HG02840 (cell line): ENCODE data around the gene DTD1.

Source experiments
- ATAC-seq: cut with Tn5 transposase; IDR thresholded peaks from one replicate; pipeline ENCODE4 v1.9.1; 2021; ENCODE audit warnings: mild to moderate bottlenecking, moderate library complexity, moderate number of reproducible peaks; ENCODE audit not compliant: unreplicated experiment, low FRiP score

DTD1 gene

DNA sequence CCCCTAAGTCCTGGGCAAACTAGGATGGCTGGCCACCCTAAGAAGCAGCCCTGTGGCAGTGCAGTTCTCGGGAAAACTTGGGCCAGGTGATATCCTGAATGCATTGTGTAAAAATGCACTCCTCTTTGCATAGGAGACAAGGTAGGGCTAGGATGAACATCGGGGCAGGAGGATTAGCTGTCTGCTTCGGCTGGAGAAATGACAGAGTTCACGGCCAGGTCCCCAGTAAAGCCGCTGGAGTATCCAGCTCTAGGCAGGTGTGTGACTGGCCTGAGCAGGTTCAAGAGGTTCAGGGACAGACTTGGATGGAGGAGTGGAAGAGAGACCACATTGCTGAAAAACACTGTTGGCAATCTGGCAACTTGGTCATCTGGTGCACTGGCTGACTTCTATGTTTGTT is 26.4 kb downstream of the DTD1 start:
- ATAC-seq = no peak

- no peak for ATAC-seq
Observed at GRCh38 chr20:18615020-18615650, 27.3 kb downstream of the DTD1 start.

- ATAC-seq = no peak
Observed at GRCh38 chr20:18621004-18621403, 33.1 kb downstream of the DTD1 start.

- no peak for ATAC-seq
Observed at GRCh38 chr20:18623156-18623910, 35.5 kb downstream of the DTD1 start.

DNA sequence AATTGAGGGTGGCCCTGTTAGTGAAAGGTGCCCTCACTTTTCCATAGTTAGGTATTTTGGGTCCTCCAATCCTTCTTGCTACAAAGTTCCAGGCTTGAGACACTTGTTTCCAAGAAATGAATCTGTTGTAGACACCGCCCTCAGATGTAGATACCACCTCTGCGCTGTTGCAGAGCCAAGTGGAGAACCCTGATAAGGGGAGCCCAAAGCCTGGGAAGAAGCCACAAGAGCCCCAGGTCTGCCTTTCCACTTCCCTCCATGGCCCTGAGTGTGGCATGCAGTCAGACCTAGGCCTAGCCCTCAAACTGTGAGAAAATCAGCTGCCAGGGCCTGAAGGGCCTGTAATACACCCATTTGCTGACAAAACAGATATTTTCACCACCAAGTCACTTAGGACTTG is 37.1 kb downstream of the DTD1 start:
- ATAC-seq = no peak

DNA sequence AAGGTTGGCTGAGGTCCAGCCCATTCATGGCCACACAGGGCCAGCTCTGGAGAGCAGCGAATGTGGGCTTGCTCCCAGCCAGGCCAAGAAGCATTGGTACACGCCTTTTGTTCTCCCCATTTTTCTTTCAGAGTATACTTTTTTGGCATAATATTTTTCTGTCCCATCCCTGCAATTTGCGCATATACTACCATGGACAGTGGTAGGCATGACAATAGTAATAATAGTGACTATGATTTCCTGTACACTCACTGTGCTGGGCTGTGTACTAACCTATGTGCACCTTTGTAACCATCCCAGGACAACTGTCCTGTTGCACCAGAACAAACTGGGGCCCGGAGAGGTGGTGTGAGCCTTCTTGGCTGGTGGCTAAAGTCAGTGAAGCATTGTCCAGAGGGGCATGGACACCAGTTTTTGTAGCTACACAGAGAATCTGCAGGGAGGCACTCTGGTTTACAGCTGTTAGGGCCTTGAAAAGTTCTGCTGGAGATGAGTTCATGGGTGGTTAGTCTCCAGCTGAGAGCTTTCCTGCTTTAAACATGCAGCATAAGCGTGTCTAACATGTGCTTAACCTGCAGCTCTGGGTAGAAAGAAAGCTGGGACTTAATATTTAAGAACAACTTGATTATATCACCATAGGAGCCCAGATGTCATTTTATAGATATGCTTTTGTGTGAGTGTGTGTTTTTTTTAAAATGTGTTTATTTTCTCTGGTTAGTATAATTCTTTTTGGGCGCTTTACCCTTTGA is 38.2 kb downstream of the DTD1 start:
- ATAC-seq = no peak

- ATAC-seq = no peak
Observed at GRCh38 chr20:18628330-18628920, 40.6 kb downstream of the DTD1 start.

DNA sequence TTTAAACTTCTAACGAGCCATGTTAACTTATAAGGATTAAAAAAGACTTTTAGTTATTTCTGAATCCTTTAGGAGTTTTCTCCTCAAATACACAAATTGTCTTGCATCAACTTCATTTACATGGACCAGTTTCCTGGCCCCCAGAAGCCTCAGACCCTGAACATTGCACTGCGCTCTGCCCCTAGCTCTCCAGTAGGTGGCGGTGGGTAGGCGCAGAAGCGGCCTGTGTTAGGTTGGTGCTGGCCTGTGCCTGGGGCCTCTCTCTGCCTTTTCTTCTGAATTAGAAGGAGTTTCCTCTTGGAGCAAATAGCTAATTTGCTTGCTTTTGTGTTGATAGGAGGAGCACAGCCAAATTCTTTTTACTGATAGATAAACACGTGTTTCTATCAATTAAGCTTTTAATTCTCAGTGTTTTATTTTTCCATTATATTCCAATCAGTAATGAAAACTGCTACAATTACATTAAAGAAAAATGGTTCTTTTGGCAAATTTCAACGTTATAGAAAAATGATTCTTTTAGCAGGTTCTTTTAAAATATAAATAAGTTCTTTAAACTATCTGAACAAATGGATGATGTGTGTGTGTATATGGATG is 44.4 kb downstream of the DTD1 start:
- peak; percentile 62 for ATAC-seq

DNA sequence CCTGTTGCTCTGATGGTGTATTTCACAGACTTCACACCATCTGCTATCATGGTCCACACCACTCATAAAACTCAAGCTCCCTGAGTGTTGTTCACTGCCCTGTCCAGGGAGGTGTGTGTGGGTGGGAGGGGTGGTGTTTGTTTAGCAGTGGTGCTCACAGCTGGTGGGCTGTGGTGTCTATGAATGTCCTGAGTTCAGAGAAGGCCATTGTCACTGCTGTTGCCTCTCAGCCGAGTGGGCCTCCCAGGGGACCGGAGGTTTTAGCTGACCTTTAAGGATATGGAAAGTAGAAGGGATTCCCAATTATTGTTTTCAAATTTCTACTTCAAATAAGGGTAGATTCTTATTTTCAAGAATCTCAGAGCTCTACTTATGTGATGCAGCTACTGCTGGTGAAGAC is 45.6 kb downstream of the DTD1 start:
- no peak for ATAC-seq

- no peak for ATAC-seq
Observed at GRCh38 chr20:18634501-18634900, 46.6 kb downstream of the DTD1 start.

DNA sequence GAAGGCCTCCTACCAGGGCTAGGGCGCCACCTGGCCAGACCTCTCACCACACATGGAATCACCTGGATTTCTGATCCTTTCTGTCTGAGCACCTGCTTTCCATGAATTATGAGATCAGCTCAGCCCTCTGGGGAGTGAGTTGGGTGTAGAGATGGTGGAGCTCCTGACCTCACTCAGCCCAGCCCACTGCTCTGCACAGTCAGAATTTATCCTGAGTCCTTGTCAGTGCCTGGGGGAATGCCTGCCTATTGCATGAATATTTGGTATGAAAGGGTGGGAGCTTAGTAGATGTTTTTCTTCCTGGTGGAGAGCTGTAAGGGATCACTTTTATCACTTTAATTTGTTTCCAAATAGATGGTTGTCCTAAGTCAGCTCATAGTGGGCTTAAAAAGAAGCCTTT is 47.5 kb downstream of the DTD1 start:
- no peak for ATAC-seq

DNA sequence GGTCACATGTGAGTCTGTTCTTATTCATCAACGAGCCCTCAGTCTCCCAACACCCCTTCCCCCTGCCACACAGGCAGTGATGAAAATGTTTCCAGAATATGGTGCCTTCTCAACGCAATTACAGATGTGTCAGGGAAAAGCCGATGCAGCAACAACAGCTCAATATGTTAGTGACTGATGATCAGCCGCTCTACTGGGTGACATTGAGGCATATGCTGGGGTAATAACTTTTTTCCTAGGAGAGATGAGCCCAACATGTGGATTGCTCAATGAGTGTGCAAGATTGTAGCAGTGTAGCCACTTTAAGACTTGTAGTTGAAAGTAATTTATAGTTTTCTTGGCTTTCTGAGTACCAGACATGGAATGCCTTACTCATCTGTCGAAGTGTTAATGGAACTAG is 49.4 kb downstream of the DTD1 start:
- ATAC-seq = no peak

DNA sequence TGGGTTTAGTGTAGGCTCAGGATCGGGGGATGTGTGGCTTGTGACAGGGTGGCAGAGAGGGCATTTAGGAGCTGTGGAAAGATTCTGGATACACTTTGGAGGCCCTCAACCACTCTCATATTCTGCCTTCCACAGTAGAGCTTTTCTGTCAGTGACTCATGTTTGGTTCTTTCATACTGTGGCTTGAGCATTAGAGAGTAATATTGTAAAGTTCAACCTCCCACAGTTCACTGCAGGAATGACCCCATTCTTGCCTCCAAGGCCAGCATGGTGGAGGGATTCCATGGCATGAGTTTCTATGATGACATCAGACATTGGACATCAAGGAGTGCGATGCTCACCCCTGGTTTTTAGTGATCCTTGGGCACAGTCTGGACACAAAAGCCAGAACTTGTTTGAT is 50.9 kb downstream of the DTD1 start:
- ATAC-seq = no peak

- ATAC-seq = no peak
Observed at GRCh38 chr20:18639501-18639979, 51.7 kb downstream of the DTD1 start.

- no peak for ATAC-seq
Observed at GRCh38 chr20:18645196-18645745, 57.4 kb downstream of the DTD1 start.

GRCh38 chr20:18645851-18646250 is 58.0 kb downstream of the DTD1 start:
- no peak for ATAC-seq

DNA sequence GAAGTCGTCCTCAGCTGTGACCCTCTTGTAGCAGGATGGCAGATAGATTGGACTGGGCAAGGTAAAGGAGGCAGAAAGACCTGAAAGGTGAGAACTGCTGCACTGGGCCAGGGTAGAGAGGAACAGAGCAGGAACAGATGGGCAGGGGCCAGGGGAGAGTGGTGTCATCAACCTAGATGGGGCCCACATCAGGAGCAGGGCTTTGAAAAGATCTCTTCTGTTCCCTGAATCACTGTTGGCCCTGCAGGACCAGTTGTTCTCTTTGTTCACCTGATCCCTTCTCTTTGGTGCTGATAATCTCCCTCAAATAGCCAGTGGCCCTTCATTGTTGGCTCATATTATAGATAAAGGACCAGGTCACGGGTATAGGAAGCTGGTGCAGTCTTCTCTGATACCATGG is 59.9 kb downstream of the DTD1 start:
- ATAC-seq = no peak

DNA sequence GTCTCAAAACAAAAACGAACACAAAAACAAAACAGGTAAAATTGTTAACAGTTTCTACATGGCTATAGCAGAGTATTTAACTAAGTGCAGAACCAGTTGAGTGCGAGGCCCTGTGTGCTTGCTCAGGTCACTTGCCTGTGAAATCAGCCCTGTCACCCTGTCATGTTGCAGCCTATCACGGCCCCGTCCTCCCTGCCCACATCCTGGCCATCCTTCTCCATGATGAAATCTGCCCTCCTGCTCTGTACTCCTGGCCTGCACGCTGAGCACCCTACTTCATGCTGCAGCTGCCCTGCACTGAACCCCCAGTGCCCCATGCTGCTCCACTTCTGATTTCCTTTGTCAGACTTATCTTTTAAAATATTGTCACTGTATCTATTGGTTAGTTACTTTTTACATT is 62.4 kb downstream of the DTD1 start:
- no peak for ATAC-seq

DNA sequence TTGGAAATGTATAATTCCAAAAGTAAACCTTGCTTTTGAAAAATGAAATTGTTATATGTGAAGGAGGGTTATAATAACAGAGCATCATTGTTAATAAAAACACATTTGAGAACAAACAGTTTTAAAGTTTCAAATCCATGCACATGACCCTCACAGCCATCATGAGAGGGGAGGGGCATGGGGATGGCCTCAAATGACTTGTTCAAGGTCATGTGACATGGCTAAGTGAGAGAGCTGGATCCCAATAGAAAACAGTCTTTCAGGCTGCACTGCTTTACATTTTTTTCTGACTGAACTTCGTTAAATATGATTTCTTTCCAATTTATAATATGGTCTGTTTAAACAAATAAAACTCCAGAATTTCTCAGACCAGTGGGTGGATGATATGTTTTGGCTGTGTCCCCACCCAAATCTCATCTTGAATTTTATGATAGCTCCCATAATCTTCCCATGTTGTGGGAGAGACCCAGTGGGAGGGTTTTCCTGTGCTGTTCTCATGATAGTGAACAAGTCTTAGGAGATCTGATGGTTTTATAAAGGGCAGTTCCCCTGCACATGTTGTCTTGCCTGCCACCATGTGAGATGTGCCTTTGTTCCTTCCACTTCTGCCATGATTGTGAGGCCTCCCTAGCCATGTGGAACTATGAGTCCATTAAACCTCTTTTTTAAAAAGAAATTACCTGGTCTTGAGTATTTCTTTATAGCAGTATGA is 66.0 kb downstream of the DTD1 start:
- ATAC-seq = no peak

GRCh38 chr20:18654448-18654773 is 66.6 kb downstream of the DTD1 start:
- no peak for ATAC-seq
